Vagina (tissue), 2 donors: ENCODE data around the gene EWSR1.

Experiments used
- CTCF ChIP-seq, 3 experiments: fragments of 450-650 bp in 2 of 3; fragments of 200-600 bp in 1 of 3; sonication (generic) in 1 of 3; IDR thresholded peaks; one replicate each; pipeline ENCODE4 v1.5.1; 2017 to 2019; ENCODE audit warnings: antibody characterized with exemption in 3 of 3, mild to moderate bottlenecking in 2 of 3, moderate library complexity in 2 of 3
- POLR2A ChIP-seq, 2 donors: fragments of 450-650 bp; IDR thresholded peaks; one replicate each; pipeline ENCODE4 v1.6.1; 2017; ENCODE audit warnings: antibody characterized with exemption in 2 of 2, mild to moderate bottlenecking in 2 of 2, moderate library complexity in 2 of 2

GRCh38 chr22:29341056-29341848 lies 73.2 kb downstream of the EWSR1 start:
- TF ChIP-seq POLR2A (IDR thresholded peaks at IDR 0.05), result no peak
- TF ChIP-seq CTCF (IDR thresholded peaks at IDR 0.05), result no peak
